ENCODE results near the gene PPP1R15A. TPM values are rescaled to one million over a fixed set of nuclear protein-coding genes. Genes with fewer than 3 reads are reported as not detected.

Gene PPP1R15A
- total RNA-seq, 2 experiments from 2014 or later, result 23.4 to 31.7 TPM

DNA sequence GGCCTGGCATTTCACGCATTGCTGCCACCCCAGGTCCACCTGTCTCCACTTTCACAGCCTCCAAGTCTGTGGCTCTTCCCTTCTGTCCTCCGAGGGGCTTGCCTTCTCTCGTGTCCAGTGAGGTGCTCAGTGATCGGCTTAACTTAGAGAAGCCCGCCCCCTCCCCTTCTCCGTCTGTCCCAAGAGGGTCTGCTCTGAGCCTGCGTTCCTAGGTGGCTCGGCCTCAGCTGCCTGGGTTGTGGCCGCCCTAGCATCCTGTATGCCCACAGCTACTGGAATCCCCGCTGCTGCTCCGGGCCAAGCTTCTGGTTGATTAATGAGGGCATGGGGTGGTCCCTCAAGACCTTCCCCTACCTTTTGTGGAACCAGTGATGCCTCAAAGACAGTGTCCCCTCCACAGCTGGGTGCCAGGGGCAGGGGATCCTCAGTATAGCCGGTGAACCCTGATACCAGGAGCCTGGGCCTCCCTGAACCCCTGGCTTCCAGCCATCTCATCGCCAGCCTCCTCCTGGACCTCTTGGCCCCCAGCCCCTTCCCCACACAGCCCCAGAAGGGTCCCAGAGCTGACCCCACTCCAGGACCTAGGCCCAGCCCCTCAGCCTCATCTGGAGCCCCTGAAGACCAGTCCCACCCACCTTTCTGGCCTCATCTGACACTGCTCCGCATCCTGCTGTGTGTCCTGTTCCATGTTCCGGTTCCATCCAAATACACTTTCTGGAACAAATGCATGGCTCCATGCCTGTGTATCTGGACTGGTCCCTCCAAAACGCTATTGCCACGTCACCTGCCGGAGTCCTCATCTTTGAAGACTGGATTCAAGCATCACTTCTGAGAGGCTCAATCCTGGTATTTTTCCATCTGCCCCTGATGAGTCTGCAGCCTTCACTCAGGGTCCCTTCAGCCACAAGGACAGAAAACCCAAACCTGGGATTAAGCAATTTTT, 50.6 kb downstream of the PPP1R15A start:
- no peak overlapping the region for H3K27ac ChIP-seq (ENCODE audit: low read depth, low read length, poor library complexity, severe bottlenecking)
- CTCF ChIA-PET (ENCODE audit: unreplicated experiment), result no interaction called here
- no peaks in the 10 kb centered on the region for H3K79me2 ChIP-seq (ENCODE audit: insufficient read depth, low read depth, low read length)
- peaks cover 19% of the 10 kb centered on the region; the same call in 1 of the 2 replicates for H3K36me3 ChIP-seq (ENCODE audit: insufficient read depth, low read length)
- no peaks in the 10 kb centered on the region for H3K9me3 ChIP-seq (ENCODE audit: low read length)
- H3K4me3 ChIP-seq (ENCODE audit: low read depth, low read length, poor library complexity, severe bottlenecking), result no peak overlapping the region
- H4K20me1 ChIP-seq (ENCODE audit: insufficient read depth, low read length), result no peaks in the 10 kb centered on the region
- TSS peak; percentile 54 for BruUV-seq (replicated peaks)
- H3K4me1 ChIP-seq (ENCODE audit: insufficient read depth, low read length, poor library complexity, severe bottlenecking), result peaks cover 9% of the 10 kb centered on the region
- H3K9me2 ChIP-seq (ENCODE audit: insufficient read depth, low read length), result no peaks in the 10 kb centered on the region
- intact Hi-C loops (cut with micrococcal nuclease; ENCODE audit: unreplicated experiment), result no loop called here
- POLR2A ChIA-PET, result no interaction called here
- no peak overlapping the region for H2AFZ ChIP-seq (ENCODE audit: low read length)
- TF ChIP-seq, protein P1, sequence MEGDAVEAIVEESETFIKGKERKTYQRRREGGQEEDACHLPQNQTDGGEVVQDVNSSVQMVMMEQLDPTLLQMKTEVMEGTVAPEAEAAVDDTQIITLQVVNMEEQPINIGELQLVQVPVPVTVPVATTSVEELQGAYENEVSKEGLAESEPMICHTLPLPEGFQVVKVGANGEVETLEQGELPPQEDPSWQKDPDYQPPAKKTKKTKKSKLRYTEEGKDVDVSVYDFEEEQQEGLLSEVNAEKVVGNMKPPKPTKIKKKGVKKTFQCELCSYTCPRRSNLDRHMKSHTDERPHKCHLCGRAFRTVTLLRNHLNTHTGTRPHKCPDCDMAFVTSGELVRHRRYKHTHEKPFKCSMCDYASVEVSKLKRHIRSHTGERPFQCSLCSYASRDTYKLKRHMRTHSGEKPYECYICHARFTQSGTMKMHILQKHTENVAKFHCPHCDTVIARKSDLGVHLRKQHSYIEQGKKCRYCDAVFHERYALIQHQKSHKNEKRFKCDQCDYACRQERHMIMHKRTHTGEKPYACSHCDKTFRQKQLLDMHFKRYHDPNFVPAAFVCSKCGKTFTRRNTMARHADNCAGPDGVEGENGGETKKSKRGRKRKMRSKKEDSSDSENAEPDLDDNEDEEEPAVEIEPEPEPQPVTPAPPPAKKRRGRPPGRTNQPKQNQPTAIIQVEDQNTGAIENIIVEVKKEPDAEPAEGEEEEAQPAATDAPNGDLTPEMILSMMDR (conservative IDR thresholded peaks at IDR 0.05; ENCODE audit: low read length), result no peak
- no peak for TF ChIP-seq EZH2phosphoT487 (IDR thresholded peaks at IDR 0.05; ENCODE audit: borderline replicate concordance, low read depth, low read length)
- no peak for DNase-seq (ENCODE audit: low spot score)
- H3K4me2 ChIP-seq (ENCODE audit: low read length), result no peak overlapping the region

DNA sequence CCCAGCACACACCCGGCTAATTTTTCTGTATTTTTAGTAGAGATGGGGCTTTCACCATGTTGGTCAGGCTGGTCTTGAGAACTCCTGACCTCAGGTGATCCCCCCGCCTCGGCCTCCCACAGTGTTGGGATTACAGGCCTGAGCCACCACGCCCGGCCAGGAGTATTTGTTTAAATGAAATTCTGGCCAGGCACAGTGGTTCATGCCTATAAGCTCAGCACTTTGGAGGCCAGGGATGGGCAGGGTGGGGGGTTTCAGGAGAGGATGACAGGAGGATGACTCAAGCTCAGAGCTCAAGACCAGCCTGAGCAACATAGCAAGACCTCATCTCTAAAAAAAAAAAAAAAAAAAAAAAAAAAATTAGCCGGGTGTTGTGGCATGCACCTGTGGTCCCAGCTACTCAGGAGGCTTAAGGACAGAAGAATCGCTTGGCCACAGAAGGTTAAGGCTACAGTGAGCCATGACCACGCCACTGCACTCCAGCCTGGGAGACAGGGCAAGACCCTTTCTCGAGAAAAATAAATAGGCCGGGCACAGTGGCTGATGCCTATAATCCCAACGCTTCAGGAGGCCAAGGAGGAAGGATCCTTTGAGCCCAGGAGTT, 53.1 kb downstream of the PPP1R15A start:
- Histone ChIP-seq H3K4me3 (ENCODE audit: low read depth, low read length, poor library complexity, severe bottlenecking) (no peak overlapping the region), H3K4me2 (ENCODE audit: low read length) (no peak overlapping the region), H3K79me2 (ENCODE audit: insufficient read depth, low read depth, low read length) (no peaks in the 10 kb centered on the region), H3K9me3 (ENCODE audit: low read length) (no peaks in the 10 kb centered on the region), H4K20me1 (ENCODE audit: insufficient read depth, low read length) (no peaks in the 10 kb centered on the region), H3K4me1 (ENCODE audit: insufficient read depth, low read length, poor library complexity, severe bottlenecking) (no peaks in the 10 kb centered on the region), H3K9me2 (ENCODE audit: insufficient read depth, low read length) (no peaks in the 10 kb centered on the region), H3K27ac (ENCODE audit: low read depth, low read length, poor library complexity, severe bottlenecking) (no peak overlapping the region), H3K36me3 (ENCODE audit: insufficient read depth, low read length) (peaks cover 15% of the 10 kb centered on the region; the same call in 1 of the 2 replicates), H2AFZ (ENCODE audit: low read length) (no peak overlapping the region)
- intact Hi-C loops (cut with micrococcal nuclease; ENCODE audit: unreplicated experiment), result no loop called here
- no peak for DNase-seq (ENCODE audit: low spot score)
- TF ChIP-seq EZH2phosphoT487 (IDR thresholded peaks at IDR 0.05; ENCODE audit: borderline replicate concordance, low read depth, low read length), result no peak
- TF ChIP-seq, protein P1 (conservative IDR thresholded peaks at IDR 0.05; ENCODE audit: low read length), result no peak
- ChIA-PET CTCF (ENCODE audit: unreplicated experiment) (no interaction called here), POLR2A (interaction anchor here (0.7 kb wide), 1 partner anchor 137 kb away, joined by 4 read pairs; no protein-coding TSS in a partner anchor)
- BruUV-seq (replicated peaks), result no TSS peak

Other genes starting within 250 kb of the PPP1R15A start
Only the 30 nearest of the 32 such genes appear.
- gene DBP, start 235.0 kb upstream of the PPP1R15A start, total RNA-seq (2014; rRNA removed; shearing (Covaris generic)), result 20.8 and 35.6 TPM in 2 replicates
- 15.7 and 19.0 TPM in 2 replicates for gene DBP, start 235.0 kb upstream of the PPP1R15A start, total RNA-seq (2022)
- gene CA11, start 226.2 kb upstream of the PPP1R15A start, total RNA-seq (2014; rRNA removed; shearing (Covaris generic)), result 2.5 and 2.7 TPM in 2 replicates
- gene CA11, start 226.2 kb upstream of the PPP1R15A start, total RNA-seq (2022), result 4.6 and 10.8 TPM in 2 replicates
- gene NTN5, start 199.4 kb upstream of the PPP1R15A start, total RNA-seq (2014; rRNA removed; shearing (Covaris generic)), result 0.16 TPM in 1 of 2 replicates, not detected in the other
- gene NTN5, start 199.4 kb upstream of the PPP1R15A start, total RNA-seq (2022), result 0.20 and 0.53 TPM in 2 replicates
- not detected in 2 replicates for gene FUT2, start 176.4 kb upstream of the PPP1R15A start, total RNA-seq (2014; rRNA removed; shearing (Covaris generic))
- not detected in 2 replicates for gene FUT2, start 176.4 kb upstream of the PPP1R15A start, total RNA-seq (2022)
- 1.1 and 1.2 TPM in 2 replicates for gene MAMSTR, start 152.7 kb upstream of the PPP1R15A start, total RNA-seq (2014; rRNA removed; shearing (Covaris generic))
- 1.2 and 1.8 TPM in 2 replicates for gene MAMSTR, start 152.7 kb upstream of the PPP1R15A start, total RNA-seq (2022)
- 0.09 TPM in 1 of 2 replicates, not detected in the other for gene RASIP1, start 131.8 kb upstream of the PPP1R15A start, total RNA-seq (2014; rRNA removed; shearing (Covaris generic))
- gene RASIP1, start 131.8 kb upstream of the PPP1R15A start, total RNA-seq (2022), result 0.31 and 0.36 TPM in 2 replicates
- gene IZUMO1, start 125.5 kb upstream of the PPP1R15A start, total RNA-seq (2014; rRNA removed; shearing (Covaris generic)), result not detected in 2 replicates
- not detected in 2 replicates for gene IZUMO1, start 125.5 kb upstream of the PPP1R15A start, total RNA-seq (2022)
- 0.03 and 0.08 TPM in 2 replicates for gene FUT1, start 119.8 kb upstream of the PPP1R15A start, total RNA-seq (2014; rRNA removed; shearing (Covaris generic))
- gene FUT1, start 119.8 kb upstream of the PPP1R15A start, total RNA-seq (2022), result not detected in 2 replicates
- not detected in 2 replicates for gene FGF21, start 116.9 kb upstream of the PPP1R15A start, total RNA-seq (2014; rRNA removed; shearing (Covaris generic))
- gene FGF21, start 116.9 kb upstream of the PPP1R15A start, total RNA-seq (2022), result not detected in 2 replicates
- 44.5 and 47.2 TPM in 2 replicates for gene BCAT2, start 61.4 kb upstream of the PPP1R15A start, total RNA-seq (2014; rRNA removed; shearing (Covaris generic))
- 35.9 and 53.0 TPM in 2 replicates for gene BCAT2, start 61.4 kb upstream of the PPP1R15A start, total RNA-seq (2022)
- gene HSD17B14, start 35.9 kb upstream of the PPP1R15A start, total RNA-seq (2014; rRNA removed; shearing (Covaris generic)), result 4.5 and 4.9 TPM in 2 replicates
- 1.8 and 3.2 TPM in 2 replicates for gene HSD17B14, start 35.9 kb upstream of the PPP1R15A start, total RNA-seq (2022)
- gene PLEKHA4, start 3.8 kb upstream of the PPP1R15A start, total RNA-seq (2014; rRNA removed; shearing (Covaris generic)), result 4.7 and 8.4 TPM in 2 replicates
- 8.1 and 8.8 TPM in 2 replicates for gene PLEKHA4, start 3.8 kb upstream of the PPP1R15A start, total RNA-seq (2022)
- gene TULP2, start 26.3 kb downstream of the PPP1R15A start, total RNA-seq (2014; rRNA removed; shearing (Covaris generic)), result 0.47 TPM in 1 of 2 replicates, not detected in the other
- gene TULP2, start 26.3 kb downstream of the PPP1R15A start, total RNA-seq (2022), result 1.6 and 2.9 TPM in 2 replicates
- gene NUCB1, start 27.9 kb downstream of the PPP1R15A start, total RNA-seq (2014; rRNA removed; shearing (Covaris generic)), result 72.6 and 88.7 TPM in 2 replicates
- gene NUCB1, start 27.9 kb downstream of the PPP1R15A start, total RNA-seq (2022), result 73.6 and 85.3 TPM in 2 replicates
- gene DHDH, start 61.3 kb downstream of the PPP1R15A start, total RNA-seq (2014; rRNA removed; shearing (Covaris generic)), result not detected in 2 replicates
- gene DHDH, start 61.3 kb downstream of the PPP1R15A start, total RNA-seq (2022), result 0.53 TPM in 1 of 2 replicates, not detected in the other
- gene BAX, start 82.5 kb downstream of the PPP1R15A start, total RNA-seq (2014; rRNA removed; shearing (Covaris generic)), result 94.9 and 95.2 TPM in 2 replicates
- gene BAX, start 82.5 kb downstream of the PPP1R15A start, total RNA-seq (2022), result 83.9 and 93.7 TPM in 2 replicates
- gene FTL, start 92.9 kb downstream of the PPP1R15A start, total RNA-seq (2014; rRNA removed; shearing (Covaris generic)), result 562 and 602 TPM in 2 replicates
- gene FTL, start 92.9 kb downstream of the PPP1R15A start, total RNA-seq (2022), result 438 and 467 TPM in 2 replicates
- 12.5 and 20.0 TPM in 2 replicates for gene GYS1, start 120.9 kb downstream of the PPP1R15A start, total RNA-seq (2014; rRNA removed; shearing (Covaris generic))
- gene GYS1, start 120.9 kb downstream of the PPP1R15A start, total RNA-seq (2022), result 28.9 and 29.9 TPM in 2 replicates
- gene RUVBL2, start 121.5 kb downstream of the PPP1R15A start, total RNA-seq (2014; rRNA removed; shearing (Covaris generic)), result 265 and 272 TPM in 2 replicates
- 125 and 146 TPM in 2 replicates for gene RUVBL2, start 121.5 kb downstream of the PPP1R15A start, total RNA-seq (2022)
- 1.1 TPM in 1 of 2 replicates, not detected in the other for gene LHB, start 144.7 kb downstream of the PPP1R15A start, total RNA-seq (2014; rRNA removed; shearing (Covaris generic))
- gene LHB, start 144.7 kb downstream of the PPP1R15A start, total RNA-seq (2022), result not detected in 2 replicates
- not detected in 2 replicates for gene CGB3, start 151.9 kb downstream of the PPP1R15A start, total RNA-seq (2014; rRNA removed; shearing (Covaris generic))
- not detected in 2 replicates for gene CGB3, start 151.9 kb downstream of the PPP1R15A start, total RNA-seq (2022)
- not detected in 2 replicates for gene CGB2, start 159.5 kb downstream of the PPP1R15A start, total RNA-seq (2014; rRNA removed; shearing (Covaris generic))
- gene CGB2, start 159.5 kb downstream of the PPP1R15A start, total RNA-seq (2022), result not detected in 2 replicates
- gene CGB1, start 164.5 kb downstream of the PPP1R15A start, total RNA-seq (2014; rRNA removed; shearing (Covaris generic)), result not detected in 2 replicates
- gene CGB1, start 164.5 kb downstream of the PPP1R15A start, total RNA-seq (2022), result not detected in 2 replicates
- gene CGB5, start 171.4 kb downstream of the PPP1R15A start, total RNA-seq (2014; rRNA removed; shearing (Covaris generic)), result not detected in 2 replicates
- gene CGB5, start 171.4 kb downstream of the PPP1R15A start, total RNA-seq (2022), result not detected in 2 replicates
- gene CGB8, start 176.7 kb downstream of the PPP1R15A start, total RNA-seq (2014; rRNA removed; shearing (Covaris generic)), result not detected in 2 replicates
- not detected in 2 replicates for gene CGB8, start 176.7 kb downstream of the PPP1R15A start, total RNA-seq (2022)
- not detected in 2 replicates for gene CGB7, start 185.3 kb downstream of the PPP1R15A start, total RNA-seq (2014; rRNA removed; shearing (Covaris generic))
- gene CGB7, start 185.3 kb downstream of the PPP1R15A start, total RNA-seq (2022), result not detected in 2 replicates
- not detected in 2 replicates for gene NTF4, start 192.4 kb downstream of the PPP1R15A start, total RNA-seq (2014; rRNA removed; shearing (Covaris generic))
- gene NTF4, start 192.4 kb downstream of the PPP1R15A start, total RNA-seq (2022), result not detected in 2 replicates
- gene KCNA7, start 200.3 kb downstream of the PPP1R15A start, total RNA-seq (2014; rRNA removed; shearing (Covaris generic)), result not detected in 2 replicates
- not detected in 2 replicates for gene KCNA7, start 200.3 kb downstream of the PPP1R15A start, total RNA-seq (2022)
- 392 and 446 TPM in 2 replicates for gene SNRNP70, start 213.0 kb downstream of the PPP1R15A start, total RNA-seq (2014; rRNA removed; shearing (Covaris generic))
- gene SNRNP70, start 213.0 kb downstream of the PPP1R15A start, total RNA-seq (2022), result 181 and 198 TPM in 2 replicates
- gene LIN7B, start 241.9 kb downstream of the PPP1R15A start, total RNA-seq (2014; rRNA removed; shearing (Covaris generic)), result 5.5 and 14.7 TPM in 2 replicates
- gene LIN7B, start 241.9 kb downstream of the PPP1R15A start, total RNA-seq (2022), result 3.6 and 4.8 TPM in 2 replicates